Measurements from ENCODE around the gene TBX15.

GRCh38 chr1:118925651-118926050, 62.5 kb downstream of the TBX15 start:
- TF ChIP-seq TAF1 (IDR thresholded peaks at IDR 0.05; ENCODE audit: borderline replicate concordance, insufficient read depth, low read length) = no peak
- TF ChIP-seq POLR2AphosphoS5 (IDR thresholded peaks at IDR 0.05; ENCODE audit: low read depth, low read length) = no peak

Measured in PFSK-1 (cell line).